A673 (cell line): ENCODE data around the gene PTPN12. TPM values are rescaled to one million over a fixed set of nuclear protein-coding genes. Genes with fewer than 3 reads are reported as not detected.
"Not testable (repeated sequence)": the region's sequence is repeated elsewhere in the genome, so short reads cannot be mapped to it uniquely, and the experiment has no call there.

Experiments used
- BruUV-seq: library from RNA; stranded (reverse); fragments of 400-500 nt; replicated peaks from 2 replicates; lab custom pipeline; 2021; lab: Mats Ljungman, UMichigan
- CTCF ChIA-PET: fragments of 300-600 bp; sonication (Branson Sonifier 250); formaldehyde crosslinking; loops from one replicate; lab custom pipeline; 2022; ENCODE audit warnings: antibody characterized with exemption; lab: Charles Lee
- POLR2A ChIA-PET: fragments of 300-600 bp; sonication (Branson Sonifier 250); formaldehyde crosslinking; loops from one replicate; lab custom pipeline; 2022; ENCODE audit warnings: antibody characterized with exemption; ENCODE audit not compliant: low non-redundant PET; lab: Charles Lee
- DNase-seq: peaks from one replicate; pipeline ENCODE4 v3.0.0-alpha.2; 2015; ENCODE audit warnings: low spot score
- H3K27ac ChIP-seq: fragments of 200-600 bp; sonication (generic); 2 replicates; pipeline ENCODE4 v1.5.1; 2016; ENCODE audit warnings: mixed run types, low read depth, mild to moderate bottlenecking, mixed read lengths, antibody characterized with exemption, low read length; ENCODE audit not compliant: poor library complexity, severe bottlenecking
- H3K27me3 ChIP-seq: fragments of 200-600 bp; sonication (generic); replicated peaks from 2 replicates; pipeline ENCODE4 v1.6.1; 2017; ENCODE audit warnings: mixed run types, low read depth, mild to moderate bottlenecking, mixed read lengths, antibody characterized with exemption, low read length; ENCODE audit not compliant: insufficient read depth, poor library complexity
- H3K36me3 ChIP-seq: fragments of 200-600 bp; sonication (generic); 2 replicates; pipeline ENCODE4 v1.6.1; 2016; ENCODE audit warnings: mixed run types, mild to moderate bottlenecking, mixed read lengths, antibody characterized with exemption, low read length; ENCODE audit not compliant: insufficient read depth, poor library complexity, severe bottlenecking
- H3K4me1 ChIP-seq: fragments of 200-600 bp; sonication (generic); 2 replicates; pipeline ENCODE4 v1.6.1; 2017; ENCODE audit warnings: mixed run types, mild to moderate bottlenecking, mixed read lengths, antibody characterized with exemption, low read length; ENCODE audit not compliant: insufficient read depth, poor library complexity, severe bottlenecking
- H3K4me3 ChIP-seq: fragments of 200-600 bp; sonication (generic); 2 replicates; pipeline ENCODE4 v1.5.1; 2016; ENCODE audit warnings: low read depth, mixed run types, mild to moderate bottlenecking, mixed read lengths, low read length; ENCODE audit not compliant: poor library complexity, severe bottlenecking
- H3K9me3 ChIP-seq: fragments of 200-600 bp; sonication (generic); 2 replicates; pipeline ENCODE4 v1.6.1; 2016; ENCODE audit warnings: mixed run types, low read depth, mild to moderate bottlenecking, mixed read lengths, antibody characterized with exemption, low read length; ENCODE audit not compliant: poor library complexity, severe bottlenecking
- CTCF ChIP-seq: fragments of 300-800, 200-600 bp; sonication (generic); conservative IDR thresholded peaks from 2 replicates; pipeline ENCODE4 v1.5.1; 2017; ENCODE audit warnings: low read depth, mild to moderate bottlenecking, antibody characterized with exemption, low read length, moderate library complexity, mixed read lengths
- EZH2 ChIP-seq: fragments of 200-600 bp; sonication (generic); IDR thresholded peaks from 2 replicates; pipeline ENCODE4 v1.6.1; 2017; ENCODE audit warnings: borderline replicate concordance, low read depth, mild to moderate bottlenecking, mixed read lengths, antibody characterized with exemption, low read length; ENCODE audit not compliant: poor library complexity, severe bottlenecking
- intact Hi-C: fragments of 100-400 bp; cut with micrococcal nuclease; formaldehyde crosslinking; loops from one replicate; pipeline ENCODE4 v1.10.0; 2022; ENCODE audit not compliant: unreplicated experiment
- total RNA-seq: library from RNA; stranded (reverse); gene quantifications from 2 replicates; pipeline ENCODE4 v1.2.3, GENCODE V29; 2021

Gene PTPN12
- total RNA-seq, 1 experiment from 2014 or later: 63.3 TPM

- CTCF ChIA-PET: no interaction called here
Observed at GRCh38 chr7:77529279-77529678, 7.8 kb upstream of the PTPN12 start.

GRCh38 chr7:77531038-77531437, 6.1 kb upstream of the PTPN12 start:
- intact Hi-C loops: no loop called here
- no TSS peak for BruUV-seq

More at GRCh38 chr7:77529279-77529678, 7.8 kb upstream of the PTPN12 start:
- intact Hi-C loops: no loop called here
- Histone ChIP-seq H3K4me1 (no peaks in the 10 kb centered on the region), H3K27me3 (no peaks in the 10 kb centered on the region), H3K36me3 (no peaks in the 10 kb centered on the region), H3K27ac (no peak overlapping the region), H3K4me3 (no peak overlapping the region), H3K9me3 (no peaks in the 10 kb centered on the region)
- DNase-seq: no peak
- BruUV-seq: no TSS peak
- TF ChIP-seq EZH2: no peak
- TF ChIP-seq CTCF: no peak
- POLR2A ChIA-PET: no interaction called here

GRCh38 chr7:77532247-77532646, 4.8 kb upstream of the PTPN12 start:
- Histone ChIP-seq H3K27ac (no peak overlapping the region), H3K4me3 (no peak overlapping the region), H3K36me3 (no peaks in the 10 kb centered on the region), H3K4me1 (no peaks in the 10 kb centered on the region), H3K27me3 (no peaks in the 10 kb centered on the region), H3K9me3 (no peaks in the 10 kb centered on the region)
- CTCF ChIA-PET: no interaction called here
- no peak for TF ChIP-seq EZH2
- BruUV-seq: no TSS peak
- DNase-seq: no peak
- POLR2A ChIA-PET: no interaction called here
- intact Hi-C loops: no loop called here

More at GRCh38 chr7:77531038-77531437, 6.1 kb upstream of the PTPN12 start:
- Histone ChIP-seq H3K36me3 (no peaks in the 10 kb centered on the region), H3K27ac (no peak overlapping the region), H3K9me3 (no peaks in the 10 kb centered on the region), H3K4me1 (no peaks in the 10 kb centered on the region), H3K4me3 (no peak overlapping the region), H3K27me3 (no peaks in the 10 kb centered on the region)
- TF ChIP-seq CTCF (no peak), EZH2 (no peak)
- ChIA-PET POLR2A (no interaction called here), CTCF (no interaction called here)
- DNase-seq: no peak

- CTCF ChIA-PET, H3K4me3 ChIP-seq, H3K4me1 ChIP-seq, DNase-seq, H3K27ac ChIP-seq, H3K9me3 ChIP-seq, intact Hi-C loops, BruUV-seq, POLR2A ChIA-PET, H3K36me3 ChIP-seq, H3K27me3 ChIP-seq: not testable (repeated sequence)
Observed at GRCh38 chr7:77532732-77533131, 4.4 kb upstream of the PTPN12 start.

- H3K4me3 ChIP-seq, H3K27ac ChIP-seq, BruUV-seq, DNase-seq, H3K4me1 ChIP-seq, CTCF ChIA-PET, H3K36me3 ChIP-seq, H3K9me3 ChIP-seq, intact Hi-C loops, H3K27me3 ChIP-seq, POLR2A ChIA-PET: not testable (repeated sequence)
Observed at GRCh38 chr7:77534046-77534445, 3.0 kb upstream of the PTPN12 start.
